Measurements from ENCODE around the gene PLXNB1. TPM values are rescaled to one million over a fixed set of nuclear protein-coding genes. Genes with fewer than 3 reads are reported as not detected.

Gene PLXNB1
- polyA plus RNA-seq, 3 donors: 31.2 to 51.0 (median 35.4) TPM

DNA sequence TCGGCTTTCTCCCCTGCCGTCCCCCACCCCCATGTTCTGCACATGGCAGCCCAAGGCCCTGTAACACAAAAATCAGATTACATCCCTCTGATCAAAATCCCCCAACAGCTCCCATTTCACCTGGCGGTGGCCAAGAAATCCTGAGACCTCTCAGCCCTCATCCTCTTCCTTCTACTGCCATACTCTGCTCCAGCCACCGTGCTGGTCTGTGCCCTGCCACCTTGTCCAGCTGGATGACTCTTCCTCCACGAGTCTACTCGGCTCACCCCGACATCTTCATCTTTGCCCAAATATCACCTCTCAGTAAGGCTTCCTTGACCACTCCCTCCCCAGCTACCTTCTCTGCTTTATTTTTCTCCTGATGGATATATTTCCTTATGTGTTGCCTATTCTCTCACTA is 7.0 kb upstream of the PLXNB1 start:
- WGBS, 3 donors: 75 to 82% (median 80%) methylated on average over 7 of the region's 7 CpGs
- no peak overlapping the region for H3K27ac ChIP-seq (ENCODE audit: low read depth, low read length)

DNA sequence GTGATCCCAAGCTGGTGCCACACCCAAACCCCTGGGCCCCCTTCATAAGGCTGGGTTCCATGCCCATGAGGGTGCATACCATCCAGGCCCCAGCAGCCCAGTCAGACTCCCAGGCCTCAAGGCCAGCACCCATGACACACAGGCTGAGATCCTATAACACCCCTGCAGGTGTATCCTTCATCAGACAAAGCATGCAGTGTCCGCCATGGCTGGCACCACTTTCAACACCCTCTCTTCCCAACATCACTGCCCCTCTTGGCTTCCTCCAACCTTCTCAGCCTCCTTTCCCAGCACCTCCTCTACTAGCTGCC is 6.5 kb upstream of the PLXNB1 start:
- no peak overlapping the region for H3K27ac ChIP-seq (ENCODE audit: low read depth, low read length)
- 0 to 60% (median 57%) methylated on average over 1 of the region's 1 CpG for WGBS, 3 donors

GRCh38 chr3:48435774-48436476 is 6.0 kb upstream of the PLXNB1 start:
- no peak overlapping the region for H3K27ac ChIP-seq (ENCODE audit: low read depth, low read length)
- WGBS, 3 donors: 42 to 44% (median 43%) methylated on average over 7 of the region's 7 CpGs

GRCh38 chr3:48435223-48435595 is 5.3 kb upstream of the PLXNB1 start:
- no peak overlapping the region for H3K27ac ChIP-seq (ENCODE audit: low read depth, low read length)
- whole genome bisulfite sequencing, 3 donors: 87% methylated on average over 4 of the region's 4 CpGs

DNA sequence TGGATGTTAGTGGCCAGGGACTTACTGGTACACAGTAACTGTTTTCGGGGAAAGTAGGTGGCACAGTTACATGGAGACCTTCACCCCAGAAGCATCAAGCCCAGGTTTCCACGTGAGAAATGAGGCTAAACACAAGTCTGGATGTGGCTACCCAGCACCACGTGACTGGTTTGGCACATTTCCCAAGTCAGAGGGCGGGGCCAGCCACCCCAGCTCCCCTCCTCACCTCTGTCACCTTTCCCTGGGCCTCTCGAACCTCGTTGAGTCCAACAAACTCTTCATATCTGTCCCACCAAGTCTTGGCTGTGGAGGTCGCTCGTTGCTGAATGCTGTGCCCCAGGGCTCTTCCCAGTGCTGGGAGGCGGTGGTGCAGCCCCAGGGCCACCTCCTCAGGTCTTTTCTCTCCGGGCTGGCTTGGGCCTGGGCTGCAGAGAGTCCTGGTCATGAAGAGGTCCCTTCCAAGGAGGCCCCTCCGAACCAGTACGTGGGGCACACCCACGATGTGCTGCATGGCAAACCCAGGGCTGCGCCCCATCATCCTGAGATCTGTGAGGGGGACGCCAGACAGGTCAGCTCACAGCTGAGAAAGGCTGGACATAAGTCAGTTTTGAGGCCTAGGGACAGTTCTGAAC is 4.8 kb upstream of the PLXNB1 start:
- H3K27ac ChIP-seq (ENCODE audit: low read depth, low read length): no peak overlapping the region
- WGBS, 3 donors: 63 to 72% (median 72%) methylated on average over 15 of the region's 15 CpGs

GRCh38 chr3:48433472-48434118 is 3.7 kb upstream of the PLXNB1 start:
- H3K27ac ChIP-seq (ENCODE audit: low read depth, low read length): no peak overlapping the region
- WGBS, 3 donors: 61 to 77% (median 70%) methylated on average over 12 of the region's 12 CpGs

DNA sequence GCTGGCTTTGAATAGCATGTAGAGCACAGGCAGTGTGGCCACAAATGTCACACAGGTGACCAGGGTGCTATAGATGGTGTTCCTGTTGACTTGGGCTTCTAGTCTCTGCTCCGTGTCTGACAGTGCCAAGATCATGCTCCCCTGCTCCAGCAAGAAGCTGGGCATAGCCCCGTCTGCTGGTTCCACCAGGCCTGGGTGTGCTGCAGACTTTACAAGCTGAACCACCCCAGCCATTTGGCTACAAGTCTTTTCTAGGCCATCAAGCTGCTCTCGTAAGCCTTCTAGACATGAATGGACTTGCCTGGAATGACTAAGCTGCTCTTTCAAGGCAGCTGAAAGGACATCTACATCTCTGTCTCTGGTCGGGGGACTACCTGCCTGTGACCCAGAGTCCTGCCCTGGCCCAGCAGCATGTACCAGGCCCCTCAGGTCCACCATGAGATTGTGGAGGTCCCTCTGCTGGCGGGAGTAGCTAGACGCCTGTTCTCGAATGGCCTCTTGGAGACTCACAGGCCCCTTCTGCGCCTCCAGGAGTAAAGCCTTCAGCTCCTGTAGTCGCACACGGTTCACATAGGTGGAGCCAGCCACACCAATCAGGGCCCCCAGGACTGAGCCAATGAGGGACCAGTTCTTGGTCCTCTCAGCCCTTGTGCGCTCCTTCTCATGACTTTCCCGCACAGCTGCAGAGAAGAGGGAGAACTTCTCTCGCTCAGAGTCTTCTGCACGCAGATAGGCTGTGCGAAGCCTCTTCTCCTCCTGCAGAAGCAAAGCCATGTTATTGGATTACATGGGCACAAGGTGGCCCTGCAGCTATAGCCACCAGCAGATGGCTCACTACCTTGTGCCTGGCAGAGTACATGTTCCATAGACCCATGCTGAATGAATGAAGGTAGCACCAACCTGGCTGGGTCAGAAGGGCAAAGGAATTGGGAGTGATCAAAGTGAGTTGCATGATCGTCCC is 2.8 kb upstream of the PLXNB1 start:
- 83 to 91% (median 88%) methylated on average over 16 of the region's 16 CpGs for WGBS, 3 donors
- no peak overlapping the region for H3K27ac ChIP-seq (ENCODE audit: low read depth, low read length)

- no peak overlapping the region for H3K27ac ChIP-seq (ENCODE audit: low read depth, low read length)
- WGBS, 3 donors: 73 to 89% (median 86%) methylated on average over 8 of the region's 8 CpGs
Observed at GRCh38 chr3:48431224-48432029, 1.5 kb upstream of the PLXNB1 start.

GRCh38 chr3:48430708-48431101 is 819 bp upstream of the PLXNB1 start:
- WGBS, 3 donors: 38 to 83% (median 73%) methylated on average over 1 of the region's 1 CpG
- H3K27ac ChIP-seq (ENCODE audit: low read depth, low read length): no peak overlapping the region

GRCh38 chr3:48429317-48429959 is 448 bp downstream of the PLXNB1 start:
- H3K27ac ChIP-seq (ENCODE audit: low read depth, low read length): no peak overlapping the region
- WGBS, 3 donors: 0% methylated on average over 37 to 86 of the region's 86 CpGs

- no peak overlapping the region for H3K27ac ChIP-seq (ENCODE audit: low read depth, low read length)
- WGBS, 3 donors: 2 to 5% (median 4%) methylated on average over 51 to 60 of the region's 60 CpGs
Observed at GRCh38 chr3:48428572-48429316, 1.1 kb downstream of the PLXNB1 start.

GRCh38 chr3:48428088-48428571 is 1.8 kb downstream of the PLXNB1 start:
- 20 to 81% (median 80%) methylated on average over 7 of the region's 7 CpGs for WGBS, 3 donors
- H3K27ac ChIP-seq (ENCODE audit: low read depth, low read length): no peak overlapping the region

DNA sequence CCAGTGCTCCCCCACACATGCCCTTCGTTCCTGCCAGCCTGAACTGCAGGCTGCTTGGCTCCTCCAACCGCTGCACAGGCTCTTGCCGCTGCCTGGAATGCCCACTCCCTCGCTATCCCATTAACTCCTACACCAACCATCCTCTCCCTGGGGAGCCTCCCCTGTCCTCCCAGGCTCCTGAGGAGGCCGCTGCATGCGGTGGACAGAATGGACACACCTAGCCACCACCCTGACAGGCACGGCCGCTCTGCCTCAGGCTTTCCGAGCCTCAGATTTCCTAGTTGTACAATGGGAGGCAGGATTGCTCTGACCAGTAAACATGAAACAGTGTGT is 2.3 kb downstream of the PLXNB1 start:
- 65 to 82% (median 79%) methylated on average over 9 of the region's 9 CpGs for WGBS, 3 donors
- no peak overlapping the region for H3K27ac ChIP-seq (ENCODE audit: low read depth, low read length)

DNA sequence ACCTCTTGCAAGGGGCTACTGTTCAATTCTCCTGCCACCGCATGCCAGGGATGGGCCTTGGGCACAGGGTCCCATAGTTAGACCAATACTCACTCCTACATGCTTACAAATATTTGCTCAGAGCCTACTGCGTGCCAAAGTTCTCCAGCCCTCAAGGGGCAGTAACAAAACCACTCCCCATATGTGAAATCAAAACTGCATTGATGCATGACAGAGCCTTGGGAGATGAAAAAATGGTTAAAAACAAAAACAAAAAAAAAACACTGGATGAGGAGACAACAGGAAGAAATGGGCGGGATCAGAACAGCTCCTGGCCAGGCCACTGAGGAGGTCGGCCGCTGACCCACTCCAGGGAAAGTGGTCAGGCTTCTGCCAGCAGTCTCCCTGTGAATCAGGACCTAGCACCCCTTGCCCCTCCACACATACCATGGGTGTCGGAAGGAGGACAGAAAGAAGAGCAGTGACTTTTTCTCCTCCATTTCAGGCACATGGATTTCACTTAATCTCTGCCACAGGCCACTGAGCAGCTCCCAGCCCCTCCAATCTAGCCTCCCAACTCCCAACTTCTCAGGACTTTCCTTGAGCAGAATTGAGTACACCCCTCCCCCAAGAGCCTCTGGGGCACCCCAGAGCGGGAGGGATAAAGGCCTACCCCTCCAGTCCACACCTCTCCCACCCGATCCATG is 2.8 kb downstream of the PLXNB1 start:
- WGBS, 3 donors: 56 to 59% (median 58%) methylated on average over 8 of the region's 8 CpGs
- H3K27ac ChIP-seq (ENCODE audit: low read depth, low read length): no peak overlapping the region

DNA sequence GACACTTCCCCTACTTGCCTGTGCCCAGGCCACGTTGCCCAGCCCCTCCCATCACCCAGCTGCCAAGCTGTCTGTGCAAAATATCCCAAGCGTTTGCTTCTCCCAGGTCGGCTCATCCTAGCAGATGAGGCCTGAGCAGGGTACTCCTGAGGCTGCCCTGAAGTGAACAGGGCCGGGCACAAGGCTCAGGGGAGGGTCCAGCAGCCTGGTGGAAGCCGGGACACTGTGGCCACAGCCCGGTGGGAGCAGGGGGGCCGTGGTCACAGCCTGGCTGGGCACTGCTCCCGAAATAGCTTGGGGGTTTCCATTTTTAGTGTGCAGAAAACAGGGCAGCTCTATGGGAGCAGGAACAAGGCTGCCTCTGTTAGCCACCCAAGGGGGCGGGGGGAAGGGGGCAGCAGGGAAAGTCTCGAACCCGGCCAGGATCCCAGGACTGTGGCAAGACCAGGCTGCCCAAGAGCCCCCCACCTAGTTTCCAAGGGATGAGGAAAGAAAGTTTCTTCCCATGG is 3.4 kb downstream of the PLXNB1 start:
- no peak overlapping the region for H3K27ac ChIP-seq (ENCODE audit: low read depth, low read length)
- WGBS, 3 donors: 57 to 70% (median 59%) methylated on average over 11 of the region's 11 CpGs

DNA sequence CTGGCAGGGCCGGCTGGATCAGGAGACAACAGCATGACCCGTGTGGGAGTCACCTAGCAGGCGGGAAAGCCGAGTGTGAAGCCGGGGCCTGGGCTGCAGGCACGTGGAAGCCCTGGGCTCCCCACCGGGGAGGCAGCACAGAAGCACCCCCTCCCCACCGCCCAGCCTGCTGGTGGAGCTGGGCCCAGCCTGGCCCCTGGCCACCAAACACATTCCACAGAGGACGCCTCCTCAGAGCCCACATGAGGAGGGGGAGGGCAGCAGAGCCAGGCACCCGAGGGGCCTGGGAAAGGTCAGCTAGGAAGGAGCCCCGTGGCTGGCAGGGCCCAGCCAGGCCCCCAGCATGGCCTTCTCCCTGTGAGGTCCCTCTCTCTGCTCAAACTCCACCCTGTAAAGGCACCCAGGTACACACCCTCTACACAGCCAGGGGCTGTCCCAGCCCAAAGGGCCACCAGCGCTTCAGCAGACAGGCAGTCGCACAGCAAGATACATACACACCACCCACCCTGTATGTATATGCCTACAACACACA is 4.5 kb downstream of the PLXNB1 start:
- no peak overlapping the region for H3K27ac ChIP-seq (ENCODE audit: low read depth, low read length)
- WGBS, 3 donors: 54 to 64% (median 62%) methylated on average over 12 to 13 of the region's 13 CpGs
